Stimulated activated CD4-positive, alpha-beta T cell treated with anti-CD3 and anti-CD28 coated beads, Interleukin-12 subunit alpha, Interleukin-12 subunit beta, amount 100 ng/mL, for 4 hours (primary cell): ENCODE measurements around the gene SLC17A9.

ENCODE experiments used
- DNase-seq: peaks from one replicate; pipeline ENCODE4 v3.0.0-alpha.2; 2020

SLC17A9 gene

GRCh38 chr20:62938105-62938888, 14.2 kb upstream of the SLC17A9 start, which contains the start of gene GID8:
Gene GID8 (plus strand): TSS chr20:62938147. CDS start chr20:62941503, 3,356 bp downstream.
- peak; percentile 38 for DNase-seq

GRCh38 chr20:62940875-62941274, 11.6 kb upstream of the SLC17A9 start:
- no peak for DNase-seq

- no peak for DNase-seq
Observed at GRCh38 chr20:62941792-62942191, 10.7 kb upstream of the SLC17A9 start.

- no peak for DNase-seq
Observed at GRCh38 chr20:62942456-62942855, 10.1 kb upstream of the SLC17A9 start.

- DNase-seq, result no peak
Observed at GRCh38 chr20:62943396-62943795, 9.1 kb upstream of the SLC17A9 start.

- DNase-seq, result no peak
Observed at GRCh38 chr20:62944184-62944583, 8.3 kb upstream of the SLC17A9 start.

- DNase-seq, result no peak
Observed at GRCh38 chr20:62944746-62945145, 7.8 kb upstream of the SLC17A9 start.

- no peak for DNase-seq
Observed at GRCh38 chr20:62945771-62946339, 6.7 kb upstream of the SLC17A9 start.

GRCh38 chr20:62946918-62947317, 5.6 kb upstream of the SLC17A9 start:
- no peak for DNase-seq

- no peak for DNase-seq
Observed at GRCh38 chr20:62947532-62948300, 4.8 kb upstream of the SLC17A9 start.

GRCh38 chr20:62949153-62949821, 3.2 kb upstream of the SLC17A9 start:
- DNase-seq, result no peak

- no peak for DNase-seq
Observed at GRCh38 chr20:62949962-62950361, 2.5 kb upstream of the SLC17A9 start.

GRCh38 chr20:62950741-62951140, 1.8 kb upstream of the SLC17A9 start:
- DNase-seq, result no peak

GRCh38 chr20:62951143-62951895, 1.2 kb upstream of the SLC17A9 start:
- no peak for DNase-seq

- DNase-seq, result no peak
Observed at GRCh38 chr20:62951896-62952372, 575 bp upstream of the SLC17A9 start.

- DNase-seq, result no peak
Observed at GRCh38 chr20:62952968-62953838, 694 bp downstream of the SLC17A9 start.

GRCh38 chr20:62953839-62954703, 1.6 kb downstream of the SLC17A9 start:
- peak; percentile 29 for DNase-seq

GRCh38 chr20:62955519-62956386, 3.2 kb downstream of the SLC17A9 start:
- DNase-seq, result no peak
